SK-N-SH (cell line): Measurements from ENCODE around the gene SMAD3. TPM values are rescaled to one million over a fixed set of nuclear protein-coding genes. Genes with fewer than 3 reads are reported as not detected.

Experiments used
- CTCF ChIA-PET: fragments of 300-600, 350-600 bp; formaldehyde crosslinking; extraction: SDS; loops from one replicate; lab custom pipeline; 2021; lab: Yijun Ruan, JAX
- POLR2A ChIA-PET: fragments of 350-600 bp; sonication (Branson Sonifier 250); formaldehyde crosslinking; extraction: SDS; loops from one replicate; lab custom pipeline; 2020; ENCODE audit warnings: antibody characterized with exemption, inconsistent platforms; lab: Yijun Ruan, JAX
- DNase-seq: peaks from one replicate; pipeline ENCODE4 v3.0.0; 2012
- H2AFZ ChIP-seq: fragments of 200-600 bp; sonication (generic); 2 replicates; pipeline ENCODE4 v1.8.1; 2016; ENCODE audit warnings: antibody characterized with exemption, mild to moderate bottlenecking, low read depth
- H3F3A ChIP-seq: fragments of 200-600 bp; sonication (generic); replicated peaks from 2 replicates; pipeline ENCODE3; 2016; ENCODE audit warnings: antibody characterized with exemption, mild to moderate bottlenecking; ENCODE audit not compliant: insufficient read depth
- H3K27ac ChIP-seq, 2 experiments: fragments of 200-500 bp in 1 of 2; fragments of 200-600 bp in 1 of 2; sonication (Bioruptor generic) in 1 of 2; sonication (generic), shearing (Covaris generic) in 1 of 2; 2 replicates each; pipeline versions ENCODE4 v1.5.1 to v1.6.1; 2014 to 2016; ENCODE audit warnings: low read depth in 2 of 2, inconsistent platforms in 1 of 2, low read length in 1 of 2, mild to moderate bottlenecking in 1 of 2, mixed read lengths in 1 of 2
- H3K27me3 ChIP-seq: fragments of 200-600 bp; sonication (generic), shearing (Covaris generic); 2 replicates; pipeline ENCODE4 v1.6.1; 2016; ENCODE audit warnings: mixed run types; ENCODE audit not compliant: insufficient read depth
- H3K36me3 ChIP-seq, 2 experiments: fragments of 200-500 bp in 1 of 2; fragments of 200-600 bp in 1 of 2; sonication (Bioruptor generic) in 1 of 2; sonication (generic) in 1 of 2; replicated peaks in 1 of 2; 2 replicates each; pipeline versions ENCODE3 to v1.5.1; 2014 to 2016; ENCODE audit warnings: low read length in 1 of 2, mild to moderate bottlenecking in 1 of 2; ENCODE audit not compliant: insufficient read depth in 2 of 2, control insufficient read depth in 1 of 2
- H3K4me1 ChIP-seq, 2 experiments: fragments of 200-500 bp in 1 of 2; fragments of 200-600 bp in 1 of 2; sonication (Bioruptor generic) in 1 of 2; sonication (generic), shearing (Covaris generic) in 1 of 2; 2 replicates each; pipeline versions ENCODE4 v1.5.1 to v1.6.1; 2014 to 2016; ENCODE audit warnings: low read depth in 1 of 2, low read length in 1 of 2, mixed run types in 1 of 2; ENCODE audit not compliant: insufficient read depth in 2 of 2, control insufficient read depth in 1 of 2
- H3K4me2 ChIP-seq: fragments of 200-600 bp; sonication (generic), shearing (Covaris generic); 2 replicates; pipeline ENCODE4 v1.6.1; 2017; ENCODE audit warnings: mixed run types
- H3K4me3 ChIP-seq, 2 experiments: fragments of 200-500 bp in 1 of 2; fragments of 200-600 bp in 1 of 2; sonication (Bioruptor generic) in 1 of 2; sonication (generic), shearing (Covaris generic) in 1 of 2; 2 replicates each; pipeline versions ENCODE4 v1.5.1 to v1.8.1; 2014 to 2016; ENCODE audit warnings: low read depth in 2 of 2, inconsistent platforms in 1 of 2, low read length in 1 of 2, mild to moderate bottlenecking in 1 of 2, mixed read lengths in 1 of 2, moderate library complexity in 1 of 2
- H3K79me2 ChIP-seq: fragments of 200-600 bp; sonication (generic); 2 replicates; pipeline ENCODE4 v1.8.1; 2017; ENCODE audit warnings: mild to moderate bottlenecking; ENCODE audit not compliant: insufficient read depth
- H3K9ac ChIP-seq: fragments of 200-600 bp; sonication (generic); 2 replicates; pipeline ENCODE4 v1.6.1; 2017; ENCODE audit warnings: mixed run types
- H3K9me2 ChIP-seq: fragments of 200-600 bp; sonication (generic); 2 replicates; pipeline ENCODE4 v1.6.1; 2017; ENCODE audit warnings: mixed run types
- H3K9me3 ChIP-seq: fragments of 200-600 bp; sonication (generic); 2 replicates; pipeline ENCODE4 v1.6.1; 2017; ENCODE audit warnings: mixed run types, mild to moderate bottlenecking, moderate library complexity
- H4K20me1 ChIP-seq: fragments of 200-600 bp; sonication (generic); 2 replicates; pipeline ENCODE4 v1.6.1; 2017; ENCODE audit warnings: mild to moderate bottlenecking, mixed run types; ENCODE audit not compliant: insufficient read depth
- CHD2 ChIP-seq: fragments of 150-350 bp; IDR thresholded peaks from 2 replicates; pipeline ENCODE4 v1.6.1; 2018; ENCODE audit warnings: low read length; ENCODE audit not compliant: partially characterized antibody
- EP300 ChIP-seq, 2 experiments: IDR thresholded peaks; 2 replicates each; pipeline versions ENCODE4 v1.4.0 to v1.6.1; 2012; ENCODE audit warnings: borderline replicate concordance in 1 of 2, low read depth in 1 of 2, low read length in 1 of 2
- MEF2A ChIP-seq: IDR thresholded peaks from 2 replicates; pipeline ENCODE4 v1.4.0; 2012; ENCODE audit warnings: low read depth, borderline replicate concordance
- NFIC ChIP-seq: IDR thresholded peaks from 2 replicates; pipeline ENCODE4 v1.4.0; 2012; ENCODE audit warnings: borderline replicate concordance
- RAD21 ChIP-seq: IDR thresholded peaks from 2 replicates; pipeline ENCODE4 v1.6.1; 2012; ENCODE audit warnings: mild to moderate bottlenecking, low read length
- RCOR1 ChIP-seq: fragments of 150-350 bp; IDR thresholded peaks from 2 replicates; pipeline ENCODE4 v1.6.1; 2017; ENCODE audit warnings: antibody characterized with exemption, low read length
- REST ChIP-seq: IDR thresholded peaks from 2 replicates; pipeline ENCODE4 v1.6.1; 2012; ENCODE audit warnings: mild to moderate bottlenecking, low read depth, low read length, moderate library complexity
- RFX5 ChIP-seq: IDR thresholded peaks from 2 replicates; pipeline ENCODE4 v1.6.1; 2012; ENCODE audit warnings: mild to moderate bottlenecking, improper control_type of control experiment, low read length
- SIN3A ChIP-seq: IDR thresholded peaks from 2 replicates; pipeline ENCODE4 v1.6.1; 2012; ENCODE audit warnings: low read depth, mild to moderate bottlenecking, low read length, moderate library complexity, borderline replicate concordance
- TCF12 ChIP-seq: IDR thresholded peaks from 2 replicates; pipeline ENCODE4 v1.4.0; 2012
- TEAD4 ChIP-seq: IDR thresholded peaks from 2 replicates; pipeline ENCODE4 v1.4.0; 2012; ENCODE audit warnings: mild to moderate bottlenecking, borderline replicate concordance; ENCODE audit not compliant: insufficient read depth
- WGBS: methylation state at CpG from one replicate; pipeline ENCODE4 v1.1.6; 2017; ENCODE audit warnings: low lambda C conversion rate; 5-methylcytosine and 5-hydroxymethylcytosine counted together
- polyA plus RNA-seq, 3 experiments: library from polyadenylated mRNA; depleted of rRNA; stranded (reverse); fragments of >200 nt; gene quantifications; 2 replicates each; pipeline ENCODE4 v1.2.3, GENCODE V29; 2012
- TF ChIP-seq, protein P1 (sequence below): IDR thresholded peaks from 2 replicates; pipeline ENCODE4; 2012
- TF ChIP-seq, protein P2 (sequence below): fragments of 150-350 bp; IDR thresholded peaks from 2 replicates; pipeline ENCODE4 v1.6.1; 2017; ENCODE audit warnings: antibody characterized with exemption, low read length, low read depth, borderline replicate concordance

The SMAD3 gene
- polyA plus RNA-seq, 1 of the 3 experiments (the other 2 are of a cell fraction): 19.5 TPM

GRCh38 chr15:67033012-67033411 is 32.4 kb upstream of the SMAD3 start:
- H3K36me3 ChIP-seq: no peaks in the 10 kb centered on the region
- H3K79me2 ChIP-seq: no peaks in the 10 kb centered on the region
- TF ChIP-seq CHD2: no peak
- H4K20me1 ChIP-seq: no peaks in the 10 kb centered on the region
- H3K9me2 ChIP-seq: no peaks in the 10 kb centered on the region
- no peak overlapping the region for H3K4me3 ChIP-seq
- WGBS: 94% methylated on average over 12 of the region's 12 CpGs
- CTCF ChIA-PET: interaction anchor here (1.8 kb wide), 1 partner anchor 47 kb away, joined by 3 read pairs; no protein-coding TSS in a partner anchor
- DNase-seq: no peak
- H3K27me3 ChIP-seq: no peaks in the 10 kb centered on the region
- no peak overlapping the region for H3K9ac ChIP-seq
- H3F3A ChIP-seq: peaks cover 3% of the 10 kb centered on the region
- POLR2A ChIA-PET: no interaction called here
- no peak overlapping the region for H3K4me2 ChIP-seq
- H2AFZ ChIP-seq: no peak overlapping the region
- H3K9me3 ChIP-seq: no peaks in the 10 kb centered on the region
- peaks cover 9% of the 10 kb centered on the region in 2 experiments; a peak in 3 of 4 replicates for H3K4me1 ChIP-seq
- no peak overlapping the region for H3K27ac ChIP-seq

- no peaks in the 10 kb centered on the region for H3K36me3 ChIP-seq
- H3K9me3 ChIP-seq: no peaks in the 10 kb centered on the region
- no peak overlapping the region for H3K9ac ChIP-seq
- no peaks in the 10 kb centered on the region for H3K9me2 ChIP-seq
- 83% methylated on average over 38 of the region's 50 CpGs for WGBS
- no peaks in the 10 kb centered on the region for H4K20me1 ChIP-seq
- peaks cover 4% of the 10 kb centered on the region for H3F3A ChIP-seq
- no peak overlapping the region for H3K4me2 ChIP-seq
- H3K79me2 ChIP-seq: no peaks in the 10 kb centered on the region
- DNase-seq: peak; percentile 38
- peaks cover 9% of the 10 kb centered on the region in 2 experiments for H3K4me1 ChIP-seq
- no peak overlapping the region for H3K27ac ChIP-seq
- H3K27me3 ChIP-seq: no peaks in the 10 kb centered on the region
- POLR2A ChIA-PET: no interaction called here
- TF ChIP-seq RAD21: 0 out of 2 replicates have a peak, but pooled peaks have one; percentile 2
- no peak for TF ChIP-seq RCOR1
- no peak for TF ChIP-seq SIN3A
- no peak for TF ChIP-seq RFX5
- TF ChIP-seq, protein P1, sequence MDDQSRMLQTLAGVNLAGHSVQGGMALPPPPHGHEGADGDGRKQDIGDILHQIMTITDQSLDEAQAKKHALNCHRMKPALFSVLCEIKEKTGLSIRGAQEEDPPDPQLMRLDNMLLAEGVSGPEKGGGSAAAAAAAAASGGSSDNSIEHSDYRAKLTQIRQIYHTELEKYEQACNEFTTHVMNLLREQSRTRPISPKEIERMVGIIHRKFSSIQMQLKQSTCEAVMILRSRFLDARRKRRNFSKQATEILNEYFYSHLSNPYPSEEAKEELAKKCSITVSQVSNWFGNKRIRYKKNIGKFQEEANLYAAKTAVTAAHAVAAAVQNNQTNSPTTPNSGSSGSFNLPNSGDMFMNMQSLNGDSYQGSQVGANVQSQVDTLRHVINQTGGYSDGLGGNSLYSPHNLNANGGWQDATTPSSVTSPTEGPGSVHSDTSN: no peak
- TF ChIP-seq TEAD4: no peak
- TF ChIP-seq MEF2A: no peak
- TF ChIP-seq, protein P2, sequence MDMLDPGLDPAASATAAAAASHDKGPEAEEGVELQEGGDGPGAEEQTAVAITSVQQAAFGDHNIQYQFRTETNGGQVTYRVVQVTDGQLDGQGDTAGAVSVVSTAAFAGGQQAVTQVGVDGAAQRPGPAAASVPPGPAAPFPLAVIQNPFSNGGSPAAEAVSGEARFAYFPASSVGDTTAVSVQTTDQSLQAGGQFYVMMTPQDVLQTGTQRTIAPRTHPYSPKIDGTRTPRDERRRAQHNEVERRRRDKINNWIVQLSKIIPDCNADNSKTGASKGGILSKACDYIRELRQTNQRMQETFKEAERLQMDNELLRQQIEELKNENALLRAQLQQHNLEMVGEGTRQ: no peak
- H3K4me3 ChIP-seq: no peak overlapping the region
- H2AFZ ChIP-seq: no peak overlapping the region
- CTCF ChIA-PET: no interaction called here
Observed at GRCh38 chr15:67033571-67034044, 31.8 kb upstream of the SMAD3 start.

DNA sequence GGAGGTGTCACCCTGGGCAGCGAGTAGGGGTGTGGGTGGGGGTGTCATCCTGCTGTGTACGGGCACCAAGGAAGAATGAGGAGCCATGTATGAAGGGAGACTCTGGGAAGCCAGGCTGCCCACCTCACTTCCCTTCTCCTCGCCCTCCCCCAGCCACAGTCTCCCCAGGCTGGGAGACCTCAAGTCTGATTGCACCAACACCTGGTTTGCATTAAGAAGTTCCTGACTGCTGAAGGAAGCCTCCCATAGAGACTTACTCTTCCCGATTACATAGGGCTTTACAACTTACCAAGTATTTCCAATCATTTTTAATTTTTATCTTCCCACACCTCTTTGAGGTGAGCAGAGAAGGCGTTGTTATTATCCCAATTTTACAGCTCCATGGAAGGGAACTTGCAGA is 29.5 kb upstream of the SMAD3 start:
- WGBS: 60% methylated on average over 5 of the region's 5 CpGs

More for the DNA sequence above, 29.5 kb upstream of the SMAD3 start:
- CTCF ChIA-PET: no interaction called here
- Histone ChIP-seq H3F3A (peaks cover 7% of the 10 kb centered on the region), H3K4me1 (peaks cover 9 to 10% of the 10 kb centered on the region in 2 experiments), H3K79me2 (no peaks in the 10 kb centered on the region)
- TF ChIP-seq, protein P1: 0 out of 2 replicates have a peak, but pooled peaks have one; percentile 9
- no peak for TF ChIP-seq REST
- TF ChIP-seq NFIC: peak; percentile 9; the same call in 1 of the 2 replicates
- peak; percentile 96 for TF ChIP-seq TCF12
- TF ChIP-seq EP300 (IDR thresholded peaks at IDR 0.05; ENCODE audit: borderline replicate concordance in 1 of 2, low read depth in 1 of 2, low read length in 1 of 2): peak in 1 of 2 experiments; percentile 46; a peak in 1 of 4 replicates
- TF ChIP-seq, all 33 proteins: peak for 4
- no peaks in the 10 kb centered on the region for H3K36me3 ChIP-seq
- H3K4me3 ChIP-seq: no peak overlapping the region
- H3K9ac ChIP-seq: no peak overlapping the region
- no peaks in the 10 kb centered on the region for H3K9me3 ChIP-seq
- H2AFZ ChIP-seq: no peak overlapping the region
- peak; percentile 36 for DNase-seq
- H3K9me2 ChIP-seq: no peaks in the 10 kb centered on the region
- no peaks in the 10 kb centered on the region for H4K20me1 ChIP-seq
- POLR2A ChIA-PET: no interaction called here
- peak overlapping the region; percentile 51; the same call in 1 of the 2 replicates for H3K4me2 ChIP-seq
- H3K27me3 ChIP-seq: no peaks in the 10 kb centered on the region
- H3K27ac ChIP-seq: no peak overlapping the region
